ENCODE results near the gene CLTB. TPM values are rescaled to one million over a fixed set of nuclear protein-coding genes. Genes with fewer than 3 reads are reported as not detected.

CLTB gene
- total RNA-seq, 1 experiment from 2014 or later, result 339 TPM

GRCh38 chr5:176401281-176402205, 14.8 kb downstream of the CLTB start:
- no TSS peak for BruUV-seq (replicated peaks)
- H3K4me3 Mint-ChIP-seq (ENCODE audit: unreplicated experiment), result peak overlapping the region; percentile 38
- ChIA-PET CTCF (interaction anchor here (0.6 to 1.6 kb wide), 6 partner anchors 9 to 1618 kb away, joined by 3 to 7 read pairs (median 6); partner anchors contain the start of gene CLTB), POLR2A (interaction anchor here (0.8 to 3.5 kb wide), 10 partner anchors 10 to 148 kb away, joined by 3 to 74 read pairs (median 11); partner anchors contain the start of genes CDHR2, CLTB, FAF2 and HIGD2A)
- H3K9me3 Mint-ChIP-seq (ENCODE audit: unreplicated experiment), result no peaks in the 10 kb centered on the region
- DNase-seq (ENCODE audit: unreplicated experiment), result no peak
- H3K36me3 Mint-ChIP-seq (ENCODE audit: insufficient read depth, unreplicated experiment), result peaks cover 61% of the 10 kb centered on the region
- peak overlapping the region; percentile 78 for H3K27ac Mint-ChIP-seq (ENCODE audit: low read depth, unreplicated experiment)
- intact Hi-C loops (cut with micrococcal nuclease), result no loop called here
- no peak for TF ChIP-seq CTCF (IDR thresholded peaks at IDR 0.05; ENCODE audit: unreplicated experiment)
- no peaks in the 10 kb centered on the region for H3K27me3 Mint-ChIP-seq (ENCODE audit: insufficient read depth, unreplicated experiment)
- peaks cover 29% of the 10 kb centered on the region for H3K4me1 Mint-ChIP-seq (ENCODE audit: insufficient read depth, unreplicated experiment)

- Mint-ChIP-seq H3K9me3 (ENCODE audit: unreplicated experiment) (no peaks in the 10 kb centered on the region), H3K27me3 (ENCODE audit: insufficient read depth, unreplicated experiment) (no peaks in the 10 kb centered on the region), H3K4me1 (ENCODE audit: insufficient read depth, unreplicated experiment) (peaks cover 29% of the 10 kb centered on the region), H3K27ac (ENCODE audit: low read depth, unreplicated experiment) (peak overlapping the region; percentile 78), H3K36me3 (ENCODE audit: insufficient read depth, unreplicated experiment) (peaks cover 59% of the 10 kb centered on the region), H3K4me3 (ENCODE audit: unreplicated experiment) (peak overlapping the region; percentile 38)
- POLR2A ChIA-PET, result interaction anchor here (0.5 to 3.5 kb wide), 16 partner anchors 11 to 1177 kb away, joined by 3 to 74 read pairs (median 4); partner anchors contain the start of genes CDHR2, CLTB, FAF2 and HIGD2A
- no peak for TF ChIP-seq CTCF (IDR thresholded peaks at IDR 0.05; ENCODE audit: unreplicated experiment)
- CTCF ChIA-PET, result interaction anchor here (0.5 to 1.6 kb wide), 6 partner anchors 10 to 642 kb away, joined by 3 to 6 read pairs (median 4); partner anchors contain the start of gene CLTB
- DNase-seq (ENCODE audit: unreplicated experiment), result peak; percentile 48
- intact Hi-C loops (cut with micrococcal nuclease), result no loop called here
- BruUV-seq (replicated peaks), result no TSS peak
Measured at GRCh38 chr5:176400382-176401156, 15.8 kb downstream of the CLTB start.

- Mint-ChIP-seq H3K9me3 (ENCODE audit: unreplicated experiment) (no peaks in the 10 kb centered on the region), H3K27ac (ENCODE audit: low read depth, unreplicated experiment) (no peak overlapping the region), H3K36me3 (ENCODE audit: insufficient read depth, unreplicated experiment) (peaks cover 62% of the 10 kb centered on the region), H3K4me1 (ENCODE audit: insufficient read depth, unreplicated experiment) (peaks cover 29% of the 10 kb centered on the region), H3K27me3 (ENCODE audit: insufficient read depth, unreplicated experiment) (no peaks in the 10 kb centered on the region), H3K4me3 (ENCODE audit: unreplicated experiment) (no peak overlapping the region)
- no peak for DNase-seq (ENCODE audit: unreplicated experiment)
- POLR2A ChIA-PET, result interaction anchor here (3.5 kb wide), 1 partner anchor 9 kb away, joined by 74 read pairs; the partner anchor contains the start of genes HIGD2A and NOP16
- TF ChIP-seq CTCF (IDR thresholded peaks at IDR 0.05; ENCODE audit: unreplicated experiment), result no peak
- CTCF ChIA-PET, result interaction anchor here (0.7 kb wide), 1 partner anchor 655 kb away, joined by 3 read pairs; no protein-coding TSS in a partner anchor
- BruUV-seq (replicated peaks), result no TSS peak
- intact Hi-C loops (cut with micrococcal nuclease), result no loop called here
Measured at GRCh38 chr5:176397736-176398420, 18.5 kb downstream of the CLTB start.

Measured in MCF 10A (cell line).